Measurements from ENCODE around the gene PPP1R1B.
"Not testable (repeated sequence)": the region's sequence is repeated elsewhere in the genome, so short reads cannot be mapped to it uniquely, and the experiment has no call there.

PPP1R1B gene

DNA sequence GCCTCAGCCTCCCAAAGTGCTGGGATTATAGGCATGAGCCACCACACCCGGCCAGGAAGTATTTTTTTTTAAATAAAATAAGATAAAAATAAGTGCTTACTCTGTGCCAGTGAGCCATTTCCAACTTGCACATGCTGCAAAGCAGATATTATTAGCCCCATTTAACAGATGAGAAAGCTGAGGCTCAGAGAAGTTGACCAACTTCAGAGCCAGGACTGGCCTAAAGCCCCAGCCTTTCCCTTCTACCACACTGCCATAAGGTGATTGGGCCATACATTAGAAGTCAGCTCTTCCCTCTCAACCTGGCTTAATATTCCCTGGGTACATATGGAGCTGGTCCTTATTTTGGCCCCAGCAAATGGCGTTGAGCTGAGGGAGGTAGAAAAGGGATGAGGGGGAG is 44.1 kb upstream of the PPP1R1B start:
- DNase-seq (ENCODE audit: insufficient read length, low spot score): no peak
- TF ChIP-seq, protein P1, sequence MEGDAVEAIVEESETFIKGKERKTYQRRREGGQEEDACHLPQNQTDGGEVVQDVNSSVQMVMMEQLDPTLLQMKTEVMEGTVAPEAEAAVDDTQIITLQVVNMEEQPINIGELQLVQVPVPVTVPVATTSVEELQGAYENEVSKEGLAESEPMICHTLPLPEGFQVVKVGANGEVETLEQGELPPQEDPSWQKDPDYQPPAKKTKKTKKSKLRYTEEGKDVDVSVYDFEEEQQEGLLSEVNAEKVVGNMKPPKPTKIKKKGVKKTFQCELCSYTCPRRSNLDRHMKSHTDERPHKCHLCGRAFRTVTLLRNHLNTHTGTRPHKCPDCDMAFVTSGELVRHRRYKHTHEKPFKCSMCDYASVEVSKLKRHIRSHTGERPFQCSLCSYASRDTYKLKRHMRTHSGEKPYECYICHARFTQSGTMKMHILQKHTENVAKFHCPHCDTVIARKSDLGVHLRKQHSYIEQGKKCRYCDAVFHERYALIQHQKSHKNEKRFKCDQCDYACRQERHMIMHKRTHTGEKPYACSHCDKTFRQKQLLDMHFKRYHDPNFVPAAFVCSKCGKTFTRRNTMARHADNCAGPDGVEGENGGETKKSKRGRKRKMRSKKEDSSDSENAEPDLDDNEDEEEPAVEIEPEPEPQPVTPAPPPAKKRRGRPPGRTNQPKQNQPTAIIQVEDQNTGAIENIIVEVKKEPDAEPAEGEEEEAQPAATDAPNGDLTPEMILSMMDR (IDR thresholded peaks at IDR 0.05; ENCODE audit: insufficient read depth, missing control alignments): no peak
- no peak for FAIRE-seq

DNA sequence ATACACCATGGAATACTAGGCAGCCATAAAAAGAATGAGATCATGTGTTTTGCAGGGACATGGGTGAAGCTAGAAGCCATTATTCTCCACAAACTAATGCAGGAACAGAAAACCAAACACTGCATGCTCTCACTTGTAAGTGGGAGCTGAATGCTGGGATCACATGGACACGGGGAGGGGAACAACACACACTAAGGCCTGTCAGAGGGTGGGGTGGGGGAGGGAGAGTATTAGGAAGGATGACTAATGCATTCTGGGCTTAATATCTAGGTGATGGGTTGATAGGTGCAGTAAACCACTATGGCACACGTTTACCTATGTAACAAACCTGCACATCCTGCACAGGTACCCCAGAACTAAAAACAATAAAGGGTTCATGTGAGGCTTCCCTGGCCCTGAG is 36.6 kb upstream of the PPP1R1B start:
- DNase-seq (ENCODE audit: insufficient read length, low spot score); FAIRE-seq: not testable (repeated sequence)

DNA sequence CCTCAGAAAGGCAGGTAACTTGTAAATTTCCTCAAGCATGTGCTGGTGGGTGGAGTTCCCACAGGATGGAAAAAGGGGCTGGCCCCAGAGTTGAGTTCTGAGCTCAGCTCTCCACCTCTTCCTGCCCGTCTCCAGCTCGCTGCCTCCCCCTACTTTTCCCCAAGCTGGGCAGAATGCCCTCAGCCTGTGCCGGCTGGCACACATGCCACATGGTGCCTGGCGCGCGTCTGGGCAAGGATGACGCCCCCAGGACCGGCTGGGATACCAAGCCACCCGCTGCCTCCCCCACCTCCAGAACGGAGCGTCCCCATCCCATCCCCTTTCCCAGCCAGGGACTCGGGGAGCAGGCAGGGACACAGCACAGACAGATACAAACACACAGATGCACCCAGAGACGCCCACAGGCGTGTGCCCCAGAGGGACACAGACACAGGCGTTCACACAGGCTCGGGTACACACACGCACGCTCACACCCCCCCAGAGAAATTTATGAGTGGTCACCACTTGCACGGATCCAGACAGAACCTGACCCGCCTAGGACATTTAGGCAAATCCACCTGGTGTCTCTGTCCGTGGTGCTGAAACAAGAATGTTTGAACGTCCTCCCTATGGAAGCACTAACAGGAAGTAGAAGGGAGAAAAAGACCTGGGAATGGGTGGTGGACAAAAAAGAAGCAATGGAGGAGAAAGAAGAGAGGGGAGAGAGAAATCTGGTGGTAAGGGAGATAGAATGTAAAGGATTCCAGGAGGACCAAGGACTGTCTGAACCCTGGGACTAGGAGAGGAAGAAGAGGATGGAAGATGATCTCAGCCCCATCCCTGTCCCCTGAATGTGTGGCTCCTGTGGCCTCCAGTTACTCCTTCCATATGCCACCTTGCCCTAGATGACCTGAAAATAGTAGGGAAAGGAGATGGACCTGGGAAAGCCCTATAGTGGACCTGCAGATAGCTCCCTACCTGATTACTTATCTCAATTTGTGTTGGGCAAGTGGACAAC is 34.5 kb upstream of the PPP1R1B start:
- TF ChIP-seq, protein P1 (IDR thresholded peaks at IDR 0.05; ENCODE audit: insufficient read depth, missing control alignments): no peak
- no peak for DNase-seq (ENCODE audit: insufficient read length, low spot score)
- peak; percentile 69 for FAIRE-seq

DNA sequence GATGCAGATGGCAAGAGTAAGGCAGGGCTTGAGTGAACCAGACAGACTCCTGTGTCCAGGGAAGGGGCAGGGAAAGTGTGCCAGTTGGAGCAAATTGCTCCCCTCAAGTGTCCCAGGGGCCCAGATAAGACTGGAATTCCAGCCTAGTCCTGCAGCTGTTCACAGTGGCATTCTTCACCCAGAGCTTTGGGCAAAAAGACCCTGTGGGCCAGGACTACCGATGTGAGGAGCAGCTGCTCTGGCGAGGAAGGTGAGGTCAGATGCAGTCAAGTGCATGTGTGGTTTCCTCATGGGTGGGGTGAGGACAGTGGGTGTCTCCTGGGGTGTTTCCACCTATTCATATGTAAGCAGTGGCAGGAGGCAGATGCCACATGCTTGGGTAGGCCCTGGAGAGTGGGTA is 33.4 kb upstream of the PPP1R1B start:
- no peak for DNase-seq (ENCODE audit: insufficient read length, low spot score)
- TF ChIP-seq, protein P1 (IDR thresholded peaks at IDR 0.05; ENCODE audit: insufficient read depth, missing control alignments): no peak
- FAIRE-seq: no peak

DNA sequence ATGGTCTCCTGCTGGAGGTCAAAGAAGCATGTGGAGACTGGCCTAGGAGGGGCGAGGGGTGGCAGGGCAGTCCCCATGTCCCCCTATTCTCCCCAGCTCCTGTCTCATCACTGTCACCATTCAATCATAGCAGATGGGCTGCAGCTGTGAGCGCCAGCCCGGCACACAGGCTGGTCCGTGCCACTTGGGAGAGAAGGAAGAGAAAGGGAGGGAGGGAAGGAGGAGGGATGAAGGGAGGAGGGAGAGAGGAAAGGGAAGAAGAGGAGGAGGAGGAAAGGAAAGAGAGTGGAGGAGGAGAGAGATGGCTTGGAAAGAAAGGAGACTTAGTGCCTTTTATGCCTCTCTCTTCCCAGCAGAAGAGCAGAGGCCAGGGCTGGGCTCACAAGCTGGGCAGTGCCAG is 31.5 kb upstream of the PPP1R1B start:
- TF ChIP-seq, protein P1 (IDR thresholded peaks at IDR 0.05; ENCODE audit: insufficient read depth, missing control alignments): no peak
- no peak for FAIRE-seq
- no peak for DNase-seq (ENCODE audit: insufficient read length, low spot score)

DNA sequence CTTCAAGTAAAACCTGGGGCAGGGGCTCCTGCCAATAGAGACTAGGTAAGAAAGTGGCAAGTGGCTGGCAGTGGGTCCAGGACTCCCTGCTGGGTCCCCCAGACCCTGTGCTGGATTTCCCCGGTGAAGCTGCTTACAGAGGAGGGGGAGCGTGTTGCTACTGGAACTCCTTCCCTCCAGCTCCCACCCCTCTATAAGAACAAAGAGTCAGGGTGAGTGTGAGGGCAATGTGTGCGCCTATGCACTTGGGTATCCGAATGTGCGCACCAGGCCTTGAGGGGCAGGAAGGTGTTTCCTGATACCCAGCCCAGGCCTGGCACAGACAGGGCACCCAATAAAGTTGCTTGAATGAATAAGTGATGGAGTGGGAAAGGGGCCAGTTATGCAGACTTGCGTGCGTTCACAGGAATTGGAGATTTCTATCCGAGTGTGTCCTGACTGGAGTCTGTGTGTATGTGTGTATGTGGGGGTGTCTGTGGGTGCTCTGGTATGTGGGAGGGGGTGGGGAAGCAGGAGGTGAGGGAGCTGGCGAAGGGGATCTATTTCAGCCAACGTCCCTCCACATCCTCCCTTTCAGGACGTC is 30.7 kb upstream of the PPP1R1B start:
- no peak for DNase-seq (ENCODE audit: insufficient read length, low spot score)
- TF ChIP-seq, protein P1 (IDR thresholded peaks at IDR 0.05; ENCODE audit: insufficient read depth, missing control alignments): no peak
- no peak for FAIRE-seq

DNA sequence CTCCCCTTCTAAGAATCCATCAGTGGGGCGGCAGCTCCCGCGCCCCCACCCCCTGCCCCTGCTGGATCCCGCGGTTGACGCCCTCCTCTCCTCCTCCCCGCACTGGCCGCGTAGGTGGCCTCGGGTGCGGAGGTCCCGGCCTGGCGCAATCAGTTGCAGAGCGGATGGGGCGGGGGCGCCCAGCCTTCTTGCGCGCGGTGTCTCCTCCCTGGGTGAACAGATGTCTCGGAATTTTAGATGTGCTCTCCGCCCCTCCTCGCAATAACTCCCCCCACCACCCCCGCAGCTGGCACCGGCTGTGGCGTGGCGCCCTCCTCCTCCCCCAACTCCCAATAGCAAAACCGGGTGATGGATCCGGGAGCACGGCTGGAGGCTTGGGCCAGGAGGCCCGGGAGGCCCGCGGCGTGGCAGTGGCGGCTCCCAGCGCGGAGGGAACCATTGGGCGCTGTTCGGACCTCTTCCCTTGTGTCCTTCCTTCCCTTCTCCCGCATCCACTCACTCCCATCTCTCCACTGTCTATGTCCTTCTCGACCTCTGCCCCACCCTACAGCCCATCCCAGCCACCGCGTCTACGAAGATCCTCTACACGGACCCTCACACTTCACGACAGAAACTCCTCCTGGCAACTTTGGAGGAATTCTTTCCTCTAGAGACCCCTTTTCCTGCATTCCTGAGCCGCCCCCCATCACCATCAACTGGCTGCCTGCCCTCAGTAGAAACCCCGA is 30.0 kb upstream of the PPP1R1B start:
- DNase-seq (ENCODE audit: insufficient read length, low spot score): no peak
- TF ChIP-seq, protein P1 (IDR thresholded peaks at IDR 0.05; ENCODE audit: insufficient read depth, missing control alignments): no peak
- FAIRE-seq: no peak

Data from D721Med (cell line).